Naive B cell (primary cell): ENCODE data around the gene FBRSL1. TPM values are rescaled to one million over a fixed set of nuclear protein-coding genes. Genes with fewer than 3 reads are reported as not detected.
A peak's percentile ranks its signal among the peaks of the same experiment; 100 is the strongest.

ENCODE experiments used
- ATAC-seq, 2 donors: fragments of 150-1000 bp; cut with Tn5 transposase; 2 replicates each; pipeline ENCODE4 v1.10.0; 2021; ENCODE audit warnings: low read depth in 2 of 2, mild to moderate bottlenecking in 2 of 2, moderate library complexity in 2 of 2
- DNase-seq: peaks from one replicate; pipeline ENCODE4 v3.0.0; 2022
- H3K27ac Mint-ChIP-seq, 6 donors: one replicate each; pipeline ENCODE4 v1.8.0; 2020 to 2022; ENCODE audit warnings: mild to moderate bottlenecking in 6 of 6, mixed read lengths in 6 of 6, moderate library complexity in 5 of 6, inconsistent platforms in 2 of 6
- H3K27me3 Mint-ChIP-seq, 3 donors: one replicate each; pipeline ENCODE4 v1.8.0; 2021 to 2022; ENCODE audit warnings: mixed read lengths in 3 of 3, mild to moderate bottlenecking in 1 of 3
- H3K36me3 Mint-ChIP-seq, 2 donors: one replicate each; pipeline ENCODE4 v1.8.0; 2020 to 2022; ENCODE audit warnings: mixed read lengths in 2 of 2, inconsistent platforms in 1 of 2, mild to moderate bottlenecking in 1 of 2
- H3K4me1 Mint-ChIP-seq, 3 donors: one replicate each; pipeline ENCODE4 v1.8.0; 2020 to 2022; ENCODE audit warnings: mixed read lengths in 3 of 3, inconsistent platforms in 1 of 3, mild to moderate bottlenecking in 1 of 3, moderate library complexity in 1 of 3
- H3K4me3 Mint-ChIP-seq, 8 donors: one replicate each; pipeline ENCODE4 v1.8.0; 2020 to 2022; ENCODE audit warnings: mild to moderate bottlenecking in 8 of 8, mixed read lengths in 8 of 8, moderate library complexity in 8 of 8, inconsistent platforms in 2 of 8
- H3K9me3 Mint-ChIP-seq, 7 donors: one replicate each; pipeline ENCODE4 v1.8.0; 2020 to 2022; ENCODE audit warnings: mixed read lengths in 7 of 7, mild to moderate bottlenecking in 5 of 7, inconsistent platforms in 2 of 7, moderate library complexity in 1 of 7
- polyA plus RNA-seq, 6 donors: library from polyadenylated mRNA; unstranded; fragments of 300-500 nt; fragmentation: Illumina TruSeq; gene quantifications; one replicate each; pipeline ENCODE4 v1.2.3, GENCODE V29; 2021; ENCODE audit warnings: low read depth in 6 of 6

The FBRSL1 gene
- polyA plus RNA-seq, 6 donors from 2014 or later, result 0.60 to 5.8 (median 2.9) TPM

DNA sequence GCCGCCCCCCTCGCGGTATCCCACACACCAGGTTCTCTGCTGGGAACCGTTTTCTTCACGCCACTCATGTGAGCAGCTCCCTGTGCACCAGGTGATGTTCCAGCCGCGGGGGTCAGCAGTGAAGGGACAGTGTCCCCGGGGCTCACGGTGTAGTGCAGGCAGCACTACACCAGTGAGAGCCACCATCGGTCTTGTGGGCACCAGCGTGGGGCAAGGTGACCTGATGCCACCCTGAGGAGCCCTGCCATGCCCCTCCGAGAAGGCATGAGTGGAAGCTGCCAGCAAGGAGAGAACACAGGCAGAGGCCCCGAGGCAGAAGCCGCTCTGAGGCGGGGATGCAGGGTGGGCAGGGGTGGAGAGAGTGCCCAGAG is 11.5 kb upstream of the FBRSL1 start:
- ATAC-seq (no peak), DNase-seq (no peak)
- peaks cover 31 to 63% (median 36%) of the 10 kb centered on the region in 3 donors for H3K4me1 Mint-ChIP-seq
- H3K27ac Mint-ChIP-seq, result no peak overlapping the region
- H3K36me3 Mint-ChIP-seq, result no peaks in the 10 kb centered on the region
- no peaks in the 10 kb centered on the region for H3K27me3 Mint-ChIP-seq
- peaks cover 0 to 3% (median 0%) of the 10 kb centered on the region in 7 donors for H3K9me3 Mint-ChIP-seq
- no peak overlapping the region for H3K4me3 Mint-ChIP-seq

DNA sequence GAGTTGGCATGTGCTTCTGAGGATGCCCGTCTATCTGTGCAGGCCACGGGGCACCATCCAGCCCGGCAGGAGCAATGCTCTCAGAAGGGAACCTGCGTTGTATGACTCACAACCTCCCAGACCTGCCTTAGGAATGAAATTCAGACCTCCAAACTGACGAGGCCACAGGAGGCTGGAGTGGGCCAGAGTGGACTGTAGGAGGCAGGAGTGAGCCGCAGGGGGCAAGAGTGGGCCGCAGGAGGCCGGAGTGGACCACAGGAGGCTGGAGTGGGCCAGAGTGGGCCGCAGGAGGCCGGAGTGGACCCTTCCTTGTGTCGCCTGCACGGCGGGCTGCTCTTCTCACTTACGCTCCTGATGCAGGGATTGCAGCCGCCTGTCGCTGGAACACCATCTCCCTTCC is 11.1 kb upstream of the FBRSL1 start:
- ATAC-seq (no peak), DNase-seq (no peak)
- no peaks in the 10 kb centered on the region for H3K36me3 Mint-ChIP-seq
- no peak overlapping the region for H3K27ac Mint-ChIP-seq
- H3K27me3 Mint-ChIP-seq, result no peaks in the 10 kb centered on the region
- peaks cover 0 to 3% (median 0%) of the 10 kb centered on the region in 7 donors for H3K9me3 Mint-ChIP-seq
- H3K4me1 Mint-ChIP-seq, result peaks cover 31 to 63% (median 36%) of the 10 kb centered on the region in 3 donors
- peak overlapping the region in 1 of 8 donors; percentile 21 for H3K4me3 Mint-ChIP-seq

DNA sequence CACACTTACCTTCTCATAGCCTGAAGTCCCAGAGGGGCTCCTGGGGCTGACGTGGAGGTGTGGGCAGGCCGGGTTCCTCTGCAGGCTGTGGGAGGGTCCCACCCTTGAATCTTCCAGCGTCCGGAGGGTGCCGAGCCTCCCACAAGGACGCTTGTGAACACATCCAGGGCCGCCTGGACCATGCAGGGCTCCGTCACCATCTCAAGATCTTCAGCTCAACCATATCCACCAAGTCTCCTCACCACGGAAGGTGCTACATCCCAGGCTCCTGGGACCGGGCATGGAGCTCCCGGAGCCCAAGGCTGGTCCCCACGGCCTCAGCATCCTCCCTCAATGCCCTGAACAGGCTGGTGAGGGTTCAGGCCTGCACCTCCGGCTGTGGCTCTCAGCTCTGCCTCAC is 10.7 kb upstream of the FBRSL1 start:
- H3K36me3 Mint-ChIP-seq, result no peaks in the 10 kb centered on the region
- no peak for ATAC-seq
- H3K4me1 Mint-ChIP-seq, result peaks cover 31 to 63% (median 36%) of the 10 kb centered on the region in 3 donors
- no peaks in the 10 kb centered on the region for H3K27me3 Mint-ChIP-seq
- peak overlapping the region in 3 of 8 donors; percentile 21 to 75 (median 25) for H3K4me3 Mint-ChIP-seq
- no peak for DNase-seq
- H3K9me3 Mint-ChIP-seq, result peaks cover 0 to 3% (median 0%) of the 10 kb centered on the region in 7 donors
- H3K27ac Mint-ChIP-seq, result peak overlapping the region in 3 of 6 donors; percentile 72 to 82 (median 73)

DNA sequence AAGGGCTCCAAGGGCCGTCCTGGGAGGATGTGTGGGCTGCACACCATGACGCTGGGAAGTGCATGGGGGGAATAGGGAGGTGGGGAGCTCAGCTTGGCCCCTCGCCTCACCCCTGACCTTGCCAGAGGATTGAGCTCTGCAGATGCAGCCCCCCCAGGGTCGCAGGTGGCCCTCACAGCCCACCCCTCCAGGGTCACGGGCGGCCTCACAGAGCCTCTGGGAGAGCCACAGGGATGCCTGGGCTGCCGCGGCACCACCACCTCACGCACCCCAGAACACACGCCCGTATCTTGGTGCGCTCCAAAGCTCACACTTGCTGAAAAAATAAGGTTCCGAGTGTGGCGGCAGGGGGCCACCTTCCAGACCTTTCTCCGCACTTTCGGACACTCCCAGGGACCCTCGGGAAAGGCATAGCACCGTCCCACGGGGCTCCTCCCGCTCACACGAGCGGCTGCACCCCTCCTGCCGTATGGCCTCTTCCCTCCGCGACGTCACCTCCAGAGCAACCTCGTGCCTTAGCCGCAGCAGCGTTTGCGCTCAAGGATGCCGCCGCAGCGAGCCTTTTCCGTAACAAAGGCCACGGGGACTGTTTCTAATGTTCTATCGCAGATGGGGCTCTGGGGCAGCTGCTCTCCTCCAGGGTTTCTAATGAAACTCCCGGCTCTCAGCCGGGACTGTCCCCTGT is 9.9 kb upstream of the FBRSL1 start:
- Mint-ChIP-seq H3K27ac (no peak overlapping the region), H3K4me1 (peaks cover 31 to 63% (median 36%) of the 10 kb centered on the region in 3 donors), H3K4me3 (peak overlapping the region in 1 of 8 donors; percentile 9), H3K9me3 (peaks cover 0 to 3% (median 0%) of the 10 kb centered on the region in 7 donors), H3K27me3 (no peaks in the 10 kb centered on the region), H3K36me3 (no peaks in the 10 kb centered on the region)
- DNase-seq (no peak), ATAC-seq (no peak)

DNA sequence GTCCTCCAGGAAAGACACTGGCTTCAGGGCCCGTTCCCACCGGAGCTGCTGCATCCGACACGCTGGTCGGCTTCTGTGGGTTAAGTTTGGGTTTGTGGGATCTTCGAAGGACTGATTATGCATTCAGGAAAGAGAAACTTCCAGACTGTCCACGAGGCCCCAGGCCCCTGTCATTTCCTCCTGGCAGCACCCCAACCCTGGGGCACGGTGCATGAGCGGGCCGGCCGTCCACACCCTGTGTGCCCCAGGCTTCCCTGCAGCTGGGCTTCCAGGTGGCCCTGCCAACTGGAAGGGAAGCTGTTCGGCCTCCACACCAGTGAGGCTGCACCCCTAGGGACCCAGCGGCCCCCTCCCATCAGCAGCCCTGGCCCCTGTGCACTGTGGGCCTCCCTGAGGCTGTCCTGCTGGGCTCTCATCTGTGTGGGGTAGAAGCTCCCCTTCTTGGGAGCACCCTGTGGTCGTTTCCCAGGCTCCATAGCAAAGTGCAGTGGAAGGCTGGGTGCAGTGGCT is 9.3 kb upstream of the FBRSL1 start:
- ATAC-seq (no peak), DNase-seq (no peak)
- H3K9me3 Mint-ChIP-seq, result peaks cover 0 to 3% (median 0%) of the 10 kb centered on the region in 7 donors
- peaks cover 34 to 65% (median 36%) of the 10 kb centered on the region in 3 donors for H3K4me1 Mint-ChIP-seq
- peak overlapping the region in 1 of 8 donors; percentile 9 for H3K4me3 Mint-ChIP-seq
- H3K27me3 Mint-ChIP-seq, result no peaks in the 10 kb centered on the region
- H3K27ac Mint-ChIP-seq, result peak overlapping the region in 2 of 6 donors; percentile 4 to 30
- no peaks in the 10 kb centered on the region for H3K36me3 Mint-ChIP-seq

DNA sequence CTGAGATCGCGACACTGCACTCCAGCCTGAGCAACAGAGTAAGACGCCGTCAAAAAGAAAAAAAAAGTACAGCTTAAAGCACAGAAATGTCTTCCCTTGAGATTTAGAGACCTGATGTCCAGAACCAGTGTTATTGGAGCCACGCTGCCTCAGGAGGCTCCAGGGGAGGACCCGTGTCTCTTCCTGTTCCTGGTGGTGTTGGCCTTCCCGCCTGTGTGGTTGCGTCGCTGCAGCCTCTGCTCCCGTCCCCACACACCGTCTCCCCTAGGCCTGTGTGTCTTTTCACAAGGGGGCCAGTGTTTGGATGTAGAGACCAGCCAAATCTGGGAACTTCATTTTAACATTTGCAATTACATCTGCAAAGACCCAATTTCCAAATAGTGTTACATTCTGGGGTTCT is 8.6 kb upstream of the FBRSL1 start:
- Mint-ChIP-seq H3K27me3 (no peaks in the 10 kb centered on the region), H3K27ac (peak overlapping the region in 4 of 6 donors; percentile 41 to 66 (median 53)), H3K4me1 (peaks cover 35 to 66% (median 36%) of the 10 kb centered on the region in 3 donors), H3K9me3 (no peaks in the 10 kb centered on the region), H3K36me3 (no peaks in the 10 kb centered on the region), H3K4me3 (peak overlapping the region in 3 of 8 donors; percentile 33 to 65 (median 43))
- ATAC-seq (no peak), DNase-seq (no peak)

DNA sequence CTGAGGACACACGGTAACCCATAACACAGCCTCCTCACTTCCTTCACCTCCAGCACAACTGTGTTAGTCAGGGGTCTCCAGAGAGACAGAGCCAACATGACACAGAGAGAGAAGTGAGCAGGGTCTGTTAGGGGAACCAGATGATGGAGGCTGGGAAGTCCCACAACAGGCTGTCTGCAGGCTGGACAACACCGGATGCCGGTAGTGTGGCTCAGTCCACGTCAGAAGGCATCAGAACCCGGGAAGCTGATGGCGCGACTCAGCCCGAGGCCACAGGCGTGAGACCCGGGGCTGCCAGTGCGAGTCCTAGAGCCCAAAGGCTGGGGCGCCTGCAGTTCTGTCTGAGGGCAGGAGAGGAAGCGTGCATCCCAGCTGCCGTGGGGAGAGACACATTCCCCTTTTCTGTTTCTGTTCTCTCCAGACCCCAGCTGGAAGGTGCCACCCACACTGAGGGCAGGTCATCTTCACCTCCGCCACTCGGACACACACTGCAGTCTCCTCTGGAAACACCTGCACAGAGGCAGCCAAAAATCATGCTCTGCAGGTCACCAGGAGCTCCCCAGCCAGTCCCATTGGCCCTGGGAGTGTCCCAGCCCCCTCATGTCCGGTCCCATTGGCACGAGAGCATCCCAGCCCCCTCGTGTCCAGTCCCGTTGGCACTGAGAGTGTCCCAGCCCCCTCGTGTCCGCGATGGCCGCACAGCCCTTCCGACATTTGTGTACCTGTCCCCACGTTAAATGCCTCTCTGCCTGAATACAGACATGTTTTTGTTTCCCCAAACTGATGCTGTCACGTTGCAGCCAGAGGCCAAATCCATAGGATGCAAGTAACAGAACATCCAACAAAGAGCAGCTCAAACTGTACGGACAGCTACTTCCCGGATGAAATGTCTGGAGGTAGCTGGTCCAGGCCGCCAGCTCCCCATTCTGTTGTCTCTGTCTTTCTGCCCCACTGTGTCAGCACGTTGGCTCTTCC is 7.9 kb upstream of the FBRSL1 start:
- Mint-ChIP-seq H3K27me3 (no peaks in the 10 kb centered on the region), H3K4me3 (peak overlapping the region in 4 of 8 donors; percentile 47 to 65 (median 54)), H3K4me1 (peaks cover 30 to 66% (median 32%) of the 10 kb centered on the region in 3 donors), H3K9me3 (no peaks in the 10 kb centered on the region), H3K36me3 (no peaks in the 10 kb centered on the region), H3K27ac (peak overlapping the region in 3 of 6 donors; percentile 41 to 59 (median 47))
- ATAC-seq (peak; percentile 61 to 64), DNase-seq (no peak)

DNA sequence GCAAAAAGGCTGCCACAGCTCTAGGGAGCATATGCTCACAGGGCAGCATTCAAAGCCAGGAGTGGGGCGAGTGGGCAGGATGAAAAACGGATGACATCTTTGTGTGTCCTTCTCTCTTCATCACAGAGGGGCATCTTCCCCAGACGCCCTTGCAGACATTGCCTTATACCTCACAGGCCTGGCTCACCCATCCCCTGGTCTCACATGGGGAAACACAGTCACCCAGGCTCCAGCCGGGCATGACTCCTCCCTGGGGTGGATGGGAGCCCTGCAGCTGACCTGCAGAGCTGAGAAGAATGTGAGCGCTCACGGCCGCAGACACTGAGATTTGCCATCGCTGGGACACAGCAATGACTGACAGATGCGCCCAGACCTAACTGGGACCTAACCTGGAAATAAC is 7.2 kb upstream of the FBRSL1 start:
- Mint-ChIP-seq H3K27me3 (no peaks in the 10 kb centered on the region), H3K27ac (no peak overlapping the region), H3K4me1 (peaks cover 34 to 67% (median 36%) of the 10 kb centered on the region in 3 donors), H3K36me3 (no peaks in the 10 kb centered on the region), H3K4me3 (peak overlapping the region in 4 of 8 donors; percentile 21 to 60 (median 48)), H3K9me3 (no peaks in the 10 kb centered on the region)
- no peak for DNase-seq
- ATAC-seq, result no peak

DNA sequence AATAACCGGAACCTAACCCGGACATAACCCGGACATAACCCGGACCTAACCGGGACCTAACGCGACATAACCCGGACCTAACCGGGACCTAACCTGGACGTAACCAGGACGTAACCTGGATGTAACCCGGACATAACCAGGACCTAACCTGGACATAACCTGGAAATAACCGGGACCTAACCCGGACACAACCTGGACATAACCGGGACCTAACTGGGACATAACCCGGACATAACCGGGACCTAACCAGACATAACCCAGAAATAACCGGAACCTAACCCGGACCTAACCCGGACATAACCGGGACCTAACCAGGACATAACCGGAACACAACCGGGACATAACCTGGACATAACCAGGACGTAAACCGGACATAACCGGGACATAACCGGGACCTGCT is 6.7 kb upstream of the FBRSL1 start:
- peaks cover 0 to under 1% (median 0%) of the 10 kb centered on the region in 7 donors for H3K9me3 Mint-ChIP-seq
- peak overlapping the region in 1 of 8 donors; percentile 47 for H3K4me3 Mint-ChIP-seq

DNA sequence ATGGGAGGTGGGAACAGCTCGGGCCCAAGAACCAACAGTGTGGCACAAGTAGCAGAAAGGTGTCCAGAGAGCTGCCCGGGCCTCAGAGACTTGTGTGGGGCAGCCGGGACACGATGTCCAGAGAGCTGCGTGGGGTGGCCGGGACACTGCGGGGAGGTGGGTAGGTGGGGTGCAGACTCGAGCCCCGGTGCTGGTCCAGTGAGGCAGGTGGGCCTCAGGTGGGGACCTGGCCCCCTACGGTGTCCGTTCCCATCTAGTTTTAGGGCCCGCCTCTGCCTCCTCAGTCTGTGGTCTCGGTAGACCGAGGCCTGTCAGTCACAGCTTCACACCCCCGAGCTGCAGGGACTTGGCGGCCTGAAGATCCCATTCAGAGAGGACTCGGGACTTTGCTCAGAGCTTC is 6.3 kb upstream of the FBRSL1 start:
- Mint-ChIP-seq H3K36me3 (no peaks in the 10 kb centered on the region), H3K27me3 (no peaks in the 10 kb centered on the region), H3K9me3 (peaks cover 0 to 2% (median 0%) of the 10 kb centered on the region in 7 donors), H3K27ac (no peak overlapping the region), H3K4me3 (no peak overlapping the region), H3K4me1 (peaks cover 40 to 69% (median 44%) of the 10 kb centered on the region in 3 donors)
- DNase-seq (no peak), ATAC-seq (no peak)

More for the DNA sequence above, 6.7 kb upstream of the FBRSL1 start:
- no peak for DNase-seq
- H3K27ac Mint-ChIP-seq, result no peak overlapping the region
- H3K27me3 Mint-ChIP-seq, result no peaks in the 10 kb centered on the region
- no peaks in the 10 kb centered on the region for H3K36me3 Mint-ChIP-seq
- no peak for ATAC-seq
- peaks cover 37 to 69% (median 40%) of the 10 kb centered on the region in 3 donors for H3K4me1 Mint-ChIP-seq

DNA sequence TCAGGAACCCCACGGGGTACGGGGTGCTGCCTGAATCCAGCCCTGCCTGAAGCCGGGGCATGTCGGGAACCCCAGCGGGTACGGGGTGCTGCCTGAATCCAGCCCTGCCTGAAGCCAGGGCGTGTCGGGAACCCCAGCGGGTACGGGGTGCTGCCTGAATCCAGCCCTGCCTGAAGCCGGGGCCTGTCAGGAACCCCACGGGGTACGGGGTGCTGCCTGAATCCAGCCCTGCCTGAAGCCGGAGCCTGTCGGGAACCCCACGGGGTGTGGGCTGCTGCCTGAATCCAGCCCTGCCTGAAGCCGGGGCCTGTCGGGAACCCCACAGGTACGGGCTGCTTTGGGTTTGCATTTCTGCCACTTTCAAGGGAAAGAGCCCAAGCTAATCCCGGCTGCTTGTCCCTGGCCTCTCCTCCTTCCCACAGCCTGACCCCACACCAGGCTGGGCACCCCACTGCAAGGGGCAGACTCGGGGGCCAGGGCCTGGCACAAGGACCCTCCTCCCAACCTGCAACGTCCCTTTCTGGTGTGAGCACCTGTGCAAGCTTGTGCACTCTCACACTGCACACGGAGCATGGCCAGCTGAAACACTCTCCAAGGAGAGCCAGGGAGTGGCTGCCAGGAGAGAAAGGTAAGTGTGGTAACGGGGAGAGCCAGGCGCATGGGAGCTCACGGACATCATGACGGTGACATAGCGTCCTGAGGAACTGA is 5.6 kb upstream of the FBRSL1 start:
- no peak overlapping the region for H3K4me3 Mint-ChIP-seq
- H3K4me1 Mint-ChIP-seq, result peaks cover 41 to 68% (median 49%) of the 10 kb centered on the region in 3 donors
- no peak for ATAC-seq
- DNase-seq, result no peak
- H3K9me3 Mint-ChIP-seq, result peaks cover 0 to 2% (median 0%) of the 10 kb centered on the region in 7 donors
- H3K36me3 Mint-ChIP-seq, result no peaks in the 10 kb centered on the region
- H3K27me3 Mint-ChIP-seq, result no peaks in the 10 kb centered on the region
- no peak overlapping the region for H3K27ac Mint-ChIP-seq

DNA sequence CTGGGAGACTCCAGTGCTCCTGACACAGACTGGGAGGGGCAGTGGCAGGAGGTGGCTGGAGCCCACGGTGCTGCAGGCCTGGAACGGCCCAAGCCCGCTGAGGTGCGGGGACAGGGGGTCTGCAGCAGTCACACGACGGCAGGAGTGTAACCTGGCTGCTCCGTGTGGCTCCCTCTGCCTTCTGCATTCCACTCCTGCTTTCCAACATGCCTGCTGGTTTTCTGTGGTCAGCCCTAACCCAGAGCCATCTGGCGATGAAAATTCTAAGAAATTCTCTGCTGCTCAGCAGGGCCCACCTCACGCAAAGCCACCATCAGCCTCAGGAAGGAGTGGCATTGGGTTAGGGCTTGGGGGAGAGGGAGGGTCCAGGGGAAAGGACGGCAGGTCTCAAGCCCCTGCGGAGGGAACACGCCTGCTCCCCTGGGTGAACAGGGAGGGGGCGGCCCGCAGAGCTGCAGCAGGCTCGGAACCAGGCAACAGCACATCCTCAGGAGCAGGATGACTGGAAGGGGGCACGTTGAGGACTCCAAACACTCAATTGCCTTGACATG is 5.0 kb upstream of the FBRSL1 start:
- Mint-ChIP-seq H3K36me3 (no peaks in the 10 kb centered on the region), H3K27me3 (no peaks in the 10 kb centered on the region), H3K27ac (peak overlapping the region in 1 of 6 donors; percentile 67), H3K4me3 (peak overlapping the region in 2 of 8 donors; percentile 30 to 41), H3K4me1 (peaks cover 38 to 62% (median 49%) of the 10 kb centered on the region in 3 donors), H3K9me3 (peaks cover 0 to 2% (median 0%) of the 10 kb centered on the region in 7 donors)
- no peak for DNase-seq
- no peak for ATAC-seq
